Measurements from ENCODE around the gene UNC93A. TPM values are rescaled to one million over a fixed set of nuclear protein-coding genes. Genes with fewer than 3 reads are reported as not detected.
A peak's percentile ranks its signal among the peaks of the same experiment; 100 is the strongest.

Gene UNC93A
- total RNA-seq, 1 experiment from 2014 or later: not detected

- intact Hi-C loops (cut with micrococcal nuclease): no loop called here
- ATAC-seq: peak; percentile 75
- H3K27ac ChIP-seq (ENCODE audit: low read depth, low read length): no peak overlapping the region
- no peak for TF ChIP-seq CTCF (IDR thresholded peaks at IDR 0.05 in 2 of 3, conservative IDR thresholded peaks at IDR 0.05 in 1 of 3; ENCODE audit: borderline replicate concordance in 1 of 3, insufficient read depth in 1 of 3, low read depth in 2 of 3, low read length in 2 of 3)
- TF ChIP-seq EGR1 (IDR thresholded peaks at IDR 0.05; ENCODE audit: low read depth): no peak
- no peak for TF ChIP-seq POLR2AphosphoS5 (IDR thresholded peaks at IDR 0.05; ENCODE audit: low read depth, low read length)
- TF ChIP-seq YY1 (IDR thresholded peaks at IDR 0.05; ENCODE audit: extremely low read depth, insufficient replicate concordance, low read depth, low read length): no peak
- TF ChIP-seq RAD21 (IDR thresholded peaks at IDR 0.05; ENCODE audit: low read depth): no peak
- TF ChIP-seq SP1 (IDR thresholded peaks at IDR 0.05; ENCODE audit: low read depth): peak; percentile 38; the same call in 1 of the 2 replicates
- TF ChIP-seq CBX3 (IDR thresholded peaks at IDR 0.05; ENCODE audit: low read depth): no peak
- no peak for TF ChIP-seq ATF3 (IDR thresholded peaks at IDR 0.05)
- no peak for TF ChIP-seq REST (IDR thresholded peaks at IDR 0.05; ENCODE audit: low read depth)
- TF ChIP-seq CEBPB (IDR thresholded peaks at IDR 0.05; ENCODE audit: low read depth): no peak
- TF ChIP-seq EZH2phosphoT487 (IDR thresholded peaks at IDR 0.05; ENCODE audit: borderline replicate concordance): no peak
- TF ChIP-seq TCF7L2 (IDR thresholded peaks at IDR 0.05; ENCODE audit: borderline replicate concordance, extremely low read depth, insufficient read depth, insufficient read length): no peak
- TF ChIP-seq ELF1 (IDR thresholded peaks at IDR 0.05; ENCODE audit: borderline replicate concordance, low read depth): no peak
- TF ChIP-seq POLR2A (IDR thresholded peaks at IDR 0.05; ENCODE audit: borderline replicate concordance, extremely low read depth, insufficient read depth, insufficient read length): no peak
- TF ChIP-seq SIN3A (IDR thresholded peaks at IDR 0.05; ENCODE audit: low read depth): no peak
- TF ChIP-seq ZNF274 (IDR thresholded peaks at IDR 0.05; ENCODE audit: low read depth, low read length): no peak
- TF ChIP-seq ZBTB33 (IDR thresholded peaks at IDR 0.05; ENCODE audit: extremely low read depth, insufficient replicate concordance, low read length): no peak
- no peak for TF ChIP-seq SRF (IDR thresholded peaks at IDR 0.05; ENCODE audit: low read depth)
- no peak for TF ChIP-seq EZH2 (IDR thresholded peaks at IDR 0.05)
- peak; percentile 62 for TF ChIP-seq FOSL1 (IDR thresholded peaks at IDR 0.05; ENCODE audit: low read depth)
Observed at GRCh38 chr6:167306401-167306998, 15.4 kb downstream of the UNC93A start.

More at GRCh38 chr6:167306401-167306998, 15.4 kb downstream of the UNC93A start:
- H3K4me2 ChIP-seq (ENCODE audit: low read length): peak overlapping the region; percentile 57
- H3K9ac ChIP-seq (ENCODE audit: low read length): no peak overlapping the region
- no TSS peak for BruUV-seq (replicated peaks)
- H3K27me3 ChIP-seq (ENCODE audit: insufficient read depth, low read length): peaks cover 10% of the 10 kb centered on the region
- no peaks in the 10 kb centered on the region for H3K9me3 ChIP-seq (ENCODE audit: control insufficient read depth in 1 of 2, insufficient read depth in 1 of 2, low read depth in 1 of 2, low read length in 2 of 2)
- RAD21 ChIA-PET (ENCODE audit: low non-redundant PET in 1 of 2, low total read pairs in 2 of 2, uncharacterized antibody in 2 of 2, unreplicated experiment in 2 of 2): no interaction called here
- H3K4me1 ChIP-seq (ENCODE audit: control insufficient read depth in 1 of 2, insufficient read depth in 2 of 2, low read length in 2 of 2): peaks cover 7 to 12% of the 10 kb centered on the region in 2 experiments
- H4K20me1 ChIP-seq (ENCODE audit: insufficient read depth): no peaks in the 10 kb centered on the region
- no peaks in the 10 kb centered on the region for H3K79me2 ChIP-seq (ENCODE audit: insufficient read depth, low read length)
- peak; percentile 16 for DNase-seq (ENCODE audit: low read depth, low spot score)
- H2AFZ ChIP-seq (ENCODE audit: low read depth, low read length, poor library complexity, severe bottlenecking): peak overlapping the region; percentile 23
- no peaks in the 10 kb centered on the region for H3K9me2 ChIP-seq (ENCODE audit: insufficient read depth)
- no peak overlapping the region for H3K4me3 ChIP-seq (replicated peaks in 1 of 2; ENCODE audit: low read depth in 1 of 2, low read length in 2 of 2)
- H3K36me3 ChIP-seq (ENCODE audit: control insufficient read depth in 1 of 2, insufficient read depth in 2 of 2, low read length in 2 of 2): no peaks in the 10 kb centered on the region
- CTCF ChIA-PET: no interaction called here
- POLR2A ChIA-PET: no interaction called here

All from HCT116 (cell line).